Liver (tissue), 9 donors: ENCODE results near the gene NRIP2. TPM values are rescaled to one million over a fixed set of nuclear protein-coding genes. Genes with fewer than 3 reads are reported as not detected.

Experiments used
- DNase-seq: peaks from one replicate; pipeline ENCODE4 v3.0.0-alpha.2; 2017; ENCODE audit warnings: low spot score
- H3K27ac ChIP-seq, 2 donors: one replicate each; pipeline ENCODE4 v1.7.0; 2013; ENCODE audit warnings: inconsistent platforms in 2 of 2, low read length in 2 of 2, control low read depth in 1 of 2, low read depth in 1 of 2, mild to moderate bottlenecking in 1 of 2
- H3K27me3 ChIP-seq, 4 donors: one replicate each; pipeline versions ENCODE4 v1.6.1 to v1.7.0; 2013; ENCODE audit warnings: low read length in 3 of 4, inconsistent platforms in 1 of 4, mild to moderate bottlenecking in 1 of 4, moderate library complexity in 1 of 4; ENCODE audit not compliant: control insufficient read depth in 4 of 4, insufficient read depth in 4 of 4
- H3K36me3 ChIP-seq, 4 donors: one replicate each; pipeline versions ENCODE4 v1.6.1 to v1.7.0; 2013; ENCODE audit warnings: low read length in 3 of 4, mild to moderate bottlenecking in 3 of 4, low read depth in 1 of 4, moderate library complexity in 1 of 4; ENCODE audit not compliant: control insufficient read depth in 4 of 4, insufficient read depth in 3 of 4
- H3K4me1 ChIP-seq, 4 donors: one replicate each; pipeline versions ENCODE4 v1.6.1 to v1.7.0; 2013; ENCODE audit warnings: low read length in 3 of 4, mild to moderate bottlenecking in 3 of 4, moderate library complexity in 1 of 4; ENCODE audit not compliant: control insufficient read depth in 4 of 4, insufficient read depth in 4 of 4
- H3K4me3 ChIP-seq, 3 donors: one replicate each; pipeline versions ENCODE4 v1.6.1 to v1.7.0; 2013; ENCODE audit warnings: low read length in 3 of 3, control low read depth in 1 of 3, low read depth in 1 of 3, mild to moderate bottlenecking in 1 of 3
- H3K9ac ChIP-seq, 2 donors: one replicate each; pipeline ENCODE4 v1.7.0; 2013; ENCODE audit warnings: low read length in 2 of 2, mild to moderate bottlenecking in 2 of 2, moderate library complexity in 2 of 2, control low read depth in 1 of 2, low read depth in 1 of 2
- H3K9me3 ChIP-seq, 4 donors: one replicate each; pipeline versions ENCODE4 v1.6.1 to v1.7.0; 2013; ENCODE audit warnings: low read length in 3 of 4; ENCODE audit not compliant: control insufficient read depth in 4 of 4
- ATF3 ChIP-seq: IDR thresholded peaks from 2 replicates; pipeline ENCODE4 v1.6.1; 2016; ENCODE audit warnings: antibody characterized with exemption
- CTCF ChIP-seq: fragments of 150-350 bp; IDR thresholded peaks from 2 replicates; pipeline ENCODE4 v1.5.1; 2017; ENCODE audit warnings: improper control_type of control experiment, low read depth, low read length; ENCODE audit not compliant: missing input control
- EGR1 ChIP-seq, 2 donors: IDR thresholded peaks; 2 replicates each; pipeline ENCODE4 v1.6.1; 2016 to 2018; ENCODE audit warnings: antibody characterized with exemption in 2 of 2, low read depth in 2 of 2
- FOXA1 ChIP-seq: IDR thresholded peaks from 2 replicates; pipeline ENCODE4 v1.6.1; 2016; ENCODE audit warnings: antibody characterized with exemption
- HNF4A ChIP-seq, 2 donors: conservative IDR thresholded peaks; 2 replicates each; pipeline ENCODE4 v1.6.1; 2016; ENCODE audit warnings: antibody characterized with exemption in 2 of 2, mild to moderate bottlenecking in 2 of 2
- HNF4G ChIP-seq: IDR thresholded peaks from 2 replicates; pipeline ENCODE4 v1.6.1; 2016; ENCODE audit warnings: antibody characterized with exemption
- JUND ChIP-seq, 2 donors: IDR thresholded peaks; 2 replicates each; pipeline ENCODE4 v1.6.1; 2016; ENCODE audit warnings: antibody characterized with exemption in 2 of 2
- MAX ChIP-seq: IDR thresholded peaks from 2 replicates; pipeline ENCODE4 v1.6.1; 2016; ENCODE audit warnings: antibody characterized with exemption
- RAD21 ChIP-seq, 2 donors: IDR thresholded peaks; 2 replicates each; pipeline ENCODE4 v1.6.1; 2016; ENCODE audit warnings: antibody characterized with exemption in 2 of 2, mild to moderate bottlenecking in 2 of 2
- REST ChIP-seq: IDR thresholded peaks from 2 replicates; pipeline ENCODE4 v1.6.1; 2016; ENCODE audit warnings: antibody characterized with exemption, mild to moderate bottlenecking
- RXRA ChIP-seq, 2 donors: IDR thresholded peaks; 2 replicates each; pipeline ENCODE4 v1.6.1; 2017 to 2018; ENCODE audit warnings: antibody characterized with exemption in 2 of 2, mild to moderate bottlenecking in 1 of 2
- SP1 ChIP-seq: IDR thresholded peaks from 2 replicates; pipeline ENCODE4 v1.6.1; 2018; ENCODE audit warnings: antibody characterized with exemption, mild to moderate bottlenecking
- YY1 ChIP-seq: IDR thresholded peaks from 2 replicates; pipeline ENCODE4 v1.6.1; 2016; ENCODE audit warnings: antibody characterized with exemption, mild to moderate bottlenecking
- ZBTB33 ChIP-seq: IDR thresholded peaks from 2 replicates; pipeline ENCODE4 v1.6.1; 2016; ENCODE audit warnings: antibody characterized with exemption
- WGBS: extraction: QIAGEN DNeasy Blood & Tissue Kit; methylation state at CpG from one replicate; pipeline ENCODE4 v1.1.7; 2013; 5-methylcytosine and 5-hydroxymethylcytosine counted together
- polyA plus RNA-seq, 2 donors: library from polyadenylated mRNA; stranded (reverse) in 1 of 2; unstranded in 1 of 2; fragments of 200-250 nt in 1 of 2; fragments of >200 nt in 1 of 2; fragmentation: Nextera tagmentation in 1 of 2; extraction: Ambion mirVana in 1 of 2; gene quantifications; one replicate each; pipeline versions ENCODE4 v1.2.1 to v1.2.3, GENCODE V29; 2013 to 2015
- total RNA-seq, 2 donors: library from RNA; depleted of rRNA; stranded (reverse); fragments of >200 nt; gene quantifications; one replicate each; pipeline ENCODE4 v1.2.3, GENCODE V29; 2014
- donor health status: healthy.
- donor health status: healthy.
- donor health status: healthy.
- donor health status: healthy.
- donor health status: healthy.

NRIP2 gene
- total RNA-seq (under 1 TPM; 0.19 to 0.25 TPM), polyA plus RNA-seq (under 1 TPM; 0.21 to 0.46 TPM)

- H3K27ac ChIP-seq = no peak within 1 kb of the TSS
- DNase-seq = no peak
- TF ChIP-seq RAD21 (IDR thresholded peaks at IDR 0.05) (peak in 1 of 2 donors; percentile 18), HNF4A (conservative IDR thresholded peaks at IDR 0.05) (no peak)
- no peak within 1 kb of the TSS for H3K4me3 ChIP-seq
- H3K9ac ChIP-seq = no peak within 1 kb of the TSS
- H3K9me3 ChIP-seq = no peaks in the 10 kb centered on the region
- H3K36me3 ChIP-seq = peaks cover 0 to 19% (median 13%) of the 10 kb centered on the region in 4 donors
- H3K4me1 ChIP-seq = no peaks in the 10 kb centered on the region
- WGBS = 39% methylated on average over 32 of the region's 32 CpGs
- H3K27me3 ChIP-seq = no peaks in the 10 kb centered on the region
Observed at GRCh38 chr12:2834581-2835491, at the start of gene NRIP2. Gene NRIP2, minus strand, starts transcription at chr12:2835035. Its CDS starts 52 bp downstream, at chr12:2834983.

- Histone ChIP-seq H3K36me3 (no peaks in the 10 kb centered on the region), H3K4me1 (peaks cover 3 to 18% (median 12%) of the 10 kb centered on the region in 4 donors), H3K4me3 (no peak overlapping the region), H3K27ac (no peak overlapping the region), H3K9me3 (no peaks in the 10 kb centered on the region), H3K9ac (no peak overlapping the region), H3K27me3 (no peaks in the 10 kb centered on the region)
- no peak for DNase-seq
- TF ChIP-seq RXRA (IDR thresholded peaks at IDR 0.05) (no peak), REST (no peak), HNF4A (conservative IDR thresholded peaks at IDR 0.05) (no peak), MAX (no peak), YY1 (no peak), ATF3 (no peak)
- 98% methylated on average over 3 of the region's 3 CpGs for WGBS
Observed at GRCh38 chr12:2879853-2880252, 45.0 kb upstream of the NRIP2 start.

- WGBS = 53% methylated on average over 16 of the region's 16 CpGs
- H3K27me3 ChIP-seq = no peaks in the 10 kb centered on the region
- peak overlapping the region; percentile 57 to 98 (median 95) for H3K4me3 ChIP-seq
- H3K36me3 ChIP-seq = no peaks in the 10 kb centered on the region
- peak overlapping the region in 1 of 2 donors; percentile 96 for H3K9ac ChIP-seq
- no peak for DNase-seq
- peak overlapping the region; percentile 69 to 92 for H3K27ac ChIP-seq
- H3K9me3 ChIP-seq = no peaks in the 10 kb centered on the region
- peaks cover 3 to 17% (median 12%) of the 10 kb centered on the region in 4 donors for H3K4me1 ChIP-seq
- TF ChIP-seq CTCF (no peak), EGR1 (IDR thresholded peaks at IDR 0.05; ENCODE audit: low read depth in 2 of 2) (no peak), ATF3 (no peak), MAX (no peak), RXRA (IDR thresholded peaks at IDR 0.05) (no peak), HNF4G (no peak), JUND (IDR thresholded peaks at IDR 0.05) (no peak), RAD21 (IDR thresholded peaks at IDR 0.05) (no peak), SP1 (no peak), ZBTB33 (no peak), YY1 (no peak), FOXA1 (no peak)
Observed at GRCh38 chr12:2877953-2878732, 43.3 kb upstream of the NRIP2 start.
